ENCODE measurements around the gene CDK5RAP3.

The CDK5RAP3 gene

GRCh38 chr17:47961406-47961805 lies 9.5 kb upstream of the CDK5RAP3 start:
- Histone ChIP-seq H3K4me1 (ENCODE audit: control insufficient read depth, insufficient read depth, low read length, unreplicated experiment) (peaks cover 7% of the 10 kb centered on the region), H3K27ac (ENCODE audit: low read depth, low read length) (no peak overlapping the region), H3K79me2 (ENCODE audit: control insufficient read depth, insufficient read depth, low read length, unreplicated experiment) (no peaks in the 10 kb centered on the region), H3K36me3 (ENCODE audit: insufficient read depth, low read length) (no peaks in the 10 kb centered on the region), H2AFZ (ENCODE audit: low read length, unreplicated experiment) (no peak overlapping the region), H3K4me3 (ENCODE audit: low read depth, low read length) (no peak overlapping the region), H3K27me3 (ENCODE audit: insufficient read depth, low read length) (no peaks in the 10 kb centered on the region)

DNA sequence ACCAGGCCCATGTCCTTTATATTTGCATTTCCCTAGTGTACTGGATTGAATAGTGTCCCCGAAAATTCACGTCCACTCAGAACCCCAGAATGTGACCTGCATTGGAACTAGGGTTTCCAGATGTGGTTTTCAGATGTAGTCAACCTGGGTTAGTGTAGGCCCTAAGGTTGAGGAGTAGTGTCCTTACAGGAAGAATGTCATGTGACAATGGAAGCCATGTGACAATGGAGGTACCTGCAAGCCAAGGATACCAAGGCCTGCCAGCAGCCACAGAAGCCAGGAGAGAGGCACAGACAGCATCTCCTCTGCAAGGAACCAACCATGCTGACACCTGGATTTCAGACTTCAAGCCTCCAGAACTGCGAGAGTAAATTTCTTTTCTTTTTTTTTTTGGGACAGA lies 8.0 kb upstream of the CDK5RAP3 start:
- Histone ChIP-seq H3K27ac (ENCODE audit: low read depth, low read length) (no peak overlapping the region), H3K27me3 (ENCODE audit: insufficient read depth, low read length) (no peaks in the 10 kb centered on the region), H2AFZ (ENCODE audit: low read length, unreplicated experiment) (no peak overlapping the region), H3K4me3 (ENCODE audit: low read depth, low read length) (no peak overlapping the region), H3K79me2 (ENCODE audit: control insufficient read depth, insufficient read depth, low read length, unreplicated experiment) (no peaks in the 10 kb centered on the region), H3K36me3 (ENCODE audit: insufficient read depth, low read length) (no peaks in the 10 kb centered on the region), H3K4me1 (ENCODE audit: control insufficient read depth, insufficient read depth, low read length, unreplicated experiment) (peaks cover 9% of the 10 kb centered on the region)

- H3K27me3 ChIP-seq (ENCODE audit: insufficient read depth, low read length) = no peaks in the 10 kb centered on the region
- H3K4me1 ChIP-seq (ENCODE audit: control insufficient read depth, insufficient read depth, low read length, unreplicated experiment) = peaks cover 16% of the 10 kb centered on the region
- no peak overlapping the region for H2AFZ ChIP-seq (ENCODE audit: low read length, unreplicated experiment)
- no peaks in the 10 kb centered on the region for H3K79me2 ChIP-seq (ENCODE audit: control insufficient read depth, insufficient read depth, low read length, unreplicated experiment)
- H3K27ac ChIP-seq (ENCODE audit: low read depth, low read length) = no peak overlapping the region
- H3K36me3 ChIP-seq (ENCODE audit: insufficient read depth, low read length) = no peaks in the 10 kb centered on the region
- no peak overlapping the region for H3K4me3 ChIP-seq (ENCODE audit: low read depth, low read length)
These were observed 6.1 kb upstream of the CDK5RAP3 start for GRCh38 chr17:47964856-47965255.

- no peak overlapping the region for H3K27ac ChIP-seq (ENCODE audit: low read depth, low read length)
These were observed 4.8 kb upstream of the CDK5RAP3 start for GRCh38 chr17:47966079-47966519.

GRCh38 chr17:47967607-47968252 lies 3.2 kb upstream of the CDK5RAP3 start:
- Histone ChIP-seq H3K4me1 (ENCODE audit: control insufficient read depth, insufficient read depth, low read length, unreplicated experiment) (peaks cover 26% of the 10 kb centered on the region), H3K27ac (ENCODE audit: low read depth, low read length) (peak overlapping the region; percentile 72)

More at GRCh38 chr17:47966079-47966519, 4.8 kb upstream of the CDK5RAP3 start:
- Histone ChIP-seq H3K4me3 (ENCODE audit: low read depth, low read length) (no peak overlapping the region), H3K4me1 (ENCODE audit: control insufficient read depth, insufficient read depth, low read length, unreplicated experiment) (peaks cover 16% of the 10 kb centered on the region), H3K79me2 (ENCODE audit: control insufficient read depth, insufficient read depth, low read length, unreplicated experiment) (no peaks in the 10 kb centered on the region), H3K36me3 (ENCODE audit: insufficient read depth, low read length) (no peaks in the 10 kb centered on the region), H2AFZ (ENCODE audit: low read length, unreplicated experiment) (no peak overlapping the region), H3K27me3 (ENCODE audit: insufficient read depth, low read length) (no peaks in the 10 kb centered on the region)

DNA sequence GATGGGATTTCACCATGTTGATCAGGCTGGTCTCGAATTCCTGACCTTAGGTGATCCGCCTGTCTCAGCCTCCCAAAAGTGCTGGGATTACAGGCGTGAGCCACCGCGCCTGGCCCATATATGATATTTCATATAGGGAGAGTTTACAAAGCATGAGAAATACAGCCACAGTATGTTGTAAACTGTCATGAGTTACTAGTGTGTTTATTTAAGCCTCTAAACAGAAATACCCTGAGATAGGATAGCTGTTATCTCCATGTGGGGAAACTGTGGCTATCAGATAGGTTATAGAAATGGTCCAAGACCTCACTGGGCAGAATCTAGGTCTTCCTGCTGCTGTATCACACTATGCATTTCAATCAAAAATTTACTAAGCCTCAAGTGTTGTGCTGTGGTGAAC lies 2.1 kb upstream of the CDK5RAP3 start:
- H3K27ac ChIP-seq (ENCODE audit: low read depth, low read length) = no peak overlapping the region
- H3K36me3 ChIP-seq (ENCODE audit: insufficient read depth, low read length) = no peaks in the 10 kb centered on the region
- H3K27me3 ChIP-seq (ENCODE audit: insufficient read depth, low read length) = no peaks in the 10 kb centered on the region
- H2AFZ ChIP-seq (ENCODE audit: low read length, unreplicated experiment) = no peak overlapping the region
- H3K4me3 ChIP-seq (ENCODE audit: low read depth, low read length) = no peak overlapping the region
- peaks cover 26% of the 10 kb centered on the region for H3K4me1 ChIP-seq (ENCODE audit: control insufficient read depth, insufficient read depth, low read length, unreplicated experiment)
- H3K79me2 ChIP-seq (ENCODE audit: control insufficient read depth, insufficient read depth, low read length, unreplicated experiment) = peaks cover 16% of the 10 kb centered on the region

More at GRCh38 chr17:47967607-47968252, 3.2 kb upstream of the CDK5RAP3 start:
- Histone ChIP-seq H3K4me3 (ENCODE audit: low read depth, low read length) (no peak overlapping the region), H2AFZ (ENCODE audit: low read length, unreplicated experiment) (no peak overlapping the region), H3K36me3 (ENCODE audit: insufficient read depth, low read length) (no peaks in the 10 kb centered on the region), H3K27me3 (ENCODE audit: insufficient read depth, low read length) (no peaks in the 10 kb centered on the region), H3K79me2 (ENCODE audit: control insufficient read depth, insufficient read depth, low read length, unreplicated experiment) (peaks cover 15% of the 10 kb centered on the region)

DNA sequence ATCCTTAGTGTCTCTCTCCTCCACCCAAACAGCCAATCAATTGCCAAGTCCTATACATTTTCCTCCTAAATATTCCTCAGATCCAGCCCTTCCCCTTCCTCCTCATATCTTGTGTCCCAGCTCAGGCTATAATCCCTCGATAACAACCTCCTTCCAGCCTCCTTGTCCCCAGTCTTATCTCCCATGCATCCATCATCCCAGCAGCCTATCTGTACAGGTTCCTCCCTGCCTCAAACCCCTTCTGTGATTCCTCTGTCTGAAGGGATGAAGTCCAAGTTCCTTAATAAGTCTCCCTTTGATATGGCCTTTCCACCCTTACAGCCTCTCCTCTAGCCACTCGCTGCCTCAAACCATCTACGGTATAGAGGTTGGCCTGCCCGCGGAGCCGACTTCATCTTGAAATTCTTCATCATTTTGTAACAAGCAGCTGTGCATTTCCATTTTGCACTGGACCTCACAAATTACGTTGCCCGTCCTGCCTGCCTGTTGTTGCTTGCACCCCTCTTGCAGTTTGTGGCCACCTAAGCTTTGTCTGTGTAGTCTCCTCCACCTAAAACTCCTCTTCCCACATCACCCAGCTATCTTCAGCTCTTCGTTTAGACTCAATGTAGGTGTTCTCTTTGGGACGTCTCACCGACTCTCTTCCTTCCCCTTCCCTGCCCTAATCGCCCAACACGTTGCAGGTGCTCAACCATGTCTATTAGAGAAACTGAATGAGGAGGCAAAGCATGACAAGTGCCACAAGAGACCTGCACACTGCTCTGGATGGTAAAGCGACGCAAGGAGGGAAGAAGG lies 786 bp upstream of the CDK5RAP3 start:
- Histone ChIP-seq H3K4me1 (ENCODE audit: control insufficient read depth, insufficient read depth, low read length, unreplicated experiment) (peaks cover 26% of the 10 kb centered on the region), H3K36me3 (ENCODE audit: insufficient read depth, low read length) (no peaks in the 10 kb centered on the region), H3K4me3 (ENCODE audit: low read depth, low read length) (peak overlapping the region; percentile 61), H3K79me2 (ENCODE audit: control insufficient read depth, insufficient read depth, low read length, unreplicated experiment) (peaks cover 16% of the 10 kb centered on the region), H3K27ac (ENCODE audit: low read depth, low read length) (no peak overlapping the region), H2AFZ (ENCODE audit: low read length, unreplicated experiment) (peak overlapping the region; percentile 78), H3K27me3 (ENCODE audit: insufficient read depth, low read length) (no peaks in the 10 kb centered on the region)

GRCh38 chr17:47973541-47973940 lies 2.6 kb downstream of the CDK5RAP3 start:
- Histone ChIP-seq H3K4me3 (ENCODE audit: low read depth, low read length) (no peak overlapping the region), H2AFZ (ENCODE audit: low read length, unreplicated experiment) (no peak overlapping the region), H3K27me3 (ENCODE audit: insufficient read depth, low read length) (no peaks in the 10 kb centered on the region), H3K27ac (ENCODE audit: low read depth, low read length) (no peak overlapping the region), H3K4me1 (ENCODE audit: control insufficient read depth, insufficient read depth, low read length, unreplicated experiment) (peaks cover 12% of the 10 kb centered on the region), H3K36me3 (ENCODE audit: insufficient read depth, low read length) (0 out of 2 replicates have a peak, but pooled peaks cover under 1% of the 10 kb centered on the region), H3K79me2 (ENCODE audit: control insufficient read depth, insufficient read depth, low read length, unreplicated experiment) (peaks cover 16% of the 10 kb centered on the region)

- Histone ChIP-seq H3K4me3 (ENCODE audit: low read depth, low read length) (no peak overlapping the region), H2AFZ (ENCODE audit: low read length, unreplicated experiment) (no peak overlapping the region), H3K27me3 (ENCODE audit: insufficient read depth, low read length) (no peaks in the 10 kb centered on the region), H3K27ac (ENCODE audit: low read depth, low read length) (no peak overlapping the region), H3K36me3 (ENCODE audit: insufficient read depth, low read length) (0 out of 2 replicates have a peak, but pooled peaks cover 8% of the 10 kb centered on the region), H3K4me1 (ENCODE audit: control insufficient read depth, insufficient read depth, low read length, unreplicated experiment) (peaks cover 10% of the 10 kb centered on the region), H3K79me2 (ENCODE audit: control insufficient read depth, insufficient read depth, low read length, unreplicated experiment) (peaks cover 16% of the 10 kb centered on the region)
These were observed 4.4 kb downstream of the CDK5RAP3 start for GRCh38 chr17:47975189-47975822.

GRCh38 chr17:47975823-47976205 lies 4.9 kb downstream of the CDK5RAP3 start:
- Histone ChIP-seq H3K36me3 (ENCODE audit: insufficient read depth, low read length) (0 out of 2 replicates have a peak, but pooled peaks cover 8% of the 10 kb centered on the region), H3K4me1 (ENCODE audit: control insufficient read depth, insufficient read depth, low read length, unreplicated experiment) (peaks cover 10% of the 10 kb centered on the region), H3K27ac (ENCODE audit: low read depth, low read length) (no peak overlapping the region), H2AFZ (ENCODE audit: low read length, unreplicated experiment) (no peak overlapping the region), H3K4me3 (ENCODE audit: low read depth, low read length) (no peak overlapping the region), H3K27me3 (ENCODE audit: insufficient read depth, low read length) (no peaks in the 10 kb centered on the region), H3K79me2 (ENCODE audit: control insufficient read depth, insufficient read depth, low read length, unreplicated experiment) (peaks cover 16% of the 10 kb centered on the region)

Measured in ACC112 (cell line).